OCI-LY7 (cell line): Measurements from ENCODE around the gene RPL27A. TPM values are rescaled to one million over a fixed set of nuclear protein-coding genes. Genes with fewer than 3 reads are reported as not detected.

Experiments
- BruUV-seq: library from RNA; stranded (reverse); fragments of 400-500 nt; replicated peaks from 2 replicates; lab custom pipeline; 2021; lab: Mats Ljungman, UMichigan
- CTCF ChIA-PET: fragments of 300-600 bp; sonication (Branson Sonifier 250); formaldehyde crosslinking; loops from one replicate; lab custom pipeline; 2022; ENCODE audit warnings: antibody characterized with exemption; ENCODE audit not compliant: unreplicated experiment; lab: Charles Lee
- POLR2A ChIA-PET: fragments of 300-600 bp; sonication (Branson Sonifier 250); formaldehyde crosslinking; loops from one replicate; lab custom pipeline; 2022; ENCODE audit warnings: antibody characterized with exemption; lab: Charles Lee
- DNase-seq: peaks from one replicate; pipeline ENCODE4 v3.0.0-alpha.2; 2015; ENCODE audit warnings: low spot score
- H2AFZ ChIP-seq: fragments of 200-600 bp; sonication (generic), shearing (Covaris generic); 2 replicates; pipeline ENCODE4 v1.6.1; 2014; ENCODE audit warnings: mild to moderate bottlenecking, antibody characterized with exemption, low read length, moderate library complexity
- H3K27ac ChIP-seq: fragments of 200-600 bp; sonication (generic); 2 replicates; pipeline ENCODE4 v1.5.1; 2014; ENCODE audit warnings: mixed run types, low read depth, mild to moderate bottlenecking, moderate library complexity, low read length, inconsistent platforms; ENCODE audit not compliant: poor library complexity, severe bottlenecking
- H3K36me3 ChIP-seq: fragments of 200-600 bp; sonication (generic); 2 replicates; pipeline ENCODE4 v1.6.1; 2014; ENCODE audit warnings: mild to moderate bottlenecking, antibody characterized with exemption, low read length, moderate library complexity, mixed read lengths; ENCODE audit not compliant: insufficient read depth
- H3K4me1 ChIP-seq: fragments of 200-600 bp; sonication (generic); 2 replicates; pipeline ENCODE4 v1.5.1; 2014; ENCODE audit warnings: mild to moderate bottlenecking, low read length; ENCODE audit not compliant: insufficient read depth, poor library complexity, severe bottlenecking
- H3K4me2 ChIP-seq: fragments of 200-600 bp; sonication (generic); 2 replicates; pipeline ENCODE4 v1.6.1; 2014; ENCODE audit warnings: mild to moderate bottlenecking, low read length
- H3K4me3 ChIP-seq: fragments of 200-600 bp; sonication (generic); 2 replicates; pipeline ENCODE4 v1.5.1; 2014; ENCODE audit warnings: mild to moderate bottlenecking, low read depth, low read length; ENCODE audit not compliant: poor library complexity, severe bottlenecking
- H3K79me2 ChIP-seq: fragments of 200-600 bp; sonication (generic); 2 replicates; pipeline ENCODE4 v1.6.1; 2016; ENCODE audit warnings: low read depth, mild to moderate bottlenecking, low read length, moderate library complexity, mixed read lengths; ENCODE audit not compliant: insufficient read depth
- H3K9me2 ChIP-seq: fragments of 200-600 bp; sonication (generic); 2 replicates; pipeline ENCODE4 v1.6.1; 2016; ENCODE audit warnings: mild to moderate bottlenecking, low read length, mixed read lengths; ENCODE audit not compliant: insufficient read depth
- H3K9me3 ChIP-seq: fragments of 200-600 bp; sonication (generic); 2 replicates; pipeline ENCODE4 v1.6.1; 2014; ENCODE audit warnings: mild to moderate bottlenecking, mixed run types, low read length, mixed read lengths
- H4K20me1 ChIP-seq: fragments of 200-600 bp; sonication (generic); 2 replicates; pipeline ENCODE4 v1.6.1; 2014; ENCODE audit warnings: mild to moderate bottlenecking, antibody characterized with exemption, low read length, moderate library complexity, mixed read lengths; ENCODE audit not compliant: insufficient read depth
- EZH2phosphoT487 ChIP-seq: fragments of 200-600 bp; sonication (generic); IDR thresholded peaks from 2 replicates; pipeline ENCODE4 v1.6.1; 2018; ENCODE audit warnings: low read depth, borderline replicate concordance, mild to moderate bottlenecking, mixed run types, antibody characterized with exemption, low read length, moderate library complexity, mixed read lengths
- intact Hi-C: fragments of 100-400 bp; cut with micrococcal nuclease; formaldehyde crosslinking; loops from one replicate; pipeline ENCODE4 v1.10.0; 2022; ENCODE audit not compliant: unreplicated experiment
- total RNA-seq, 2 experiments: library from RNA; depleted of rRNA in 1 of 2; stranded (reverse); fragments of >200 nt in 1 of 2; shearing (Covaris generic) in 1 of 2; gene quantifications; 2 replicates each; pipeline ENCODE4 v1.2.3, GENCODE V29; 2014 to 2022
- TF ChIP-seq, protein P1 (sequence below): fragments of 200-600 bp; sonication (generic); conservative IDR thresholded peaks from 2 replicates; pipeline ENCODE4 v1.5.1; 2014; ENCODE audit warnings: mild to moderate bottlenecking, antibody characterized with exemption, low read length, moderate library complexity, mixed read lengths

RPL27A gene
- total RNA-seq, 2 experiments from 2014 or later: 1,593 to 2,753 TPM

GRCh38 chr11:8692417-8692816 is 9.8 kb downstream of the RPL27A start:
- BruUV-seq: no TSS peak
- ChIA-PET POLR2A (no interaction called here), CTCF (no interaction called here)
- Histone ChIP-seq H3K4me2 (no peak overlapping the region), H4K20me1 (0 out of 2 replicates have a peak, but pooled peaks cover 3% of the 10 kb centered on the region), H3K9me2 (no peaks in the 10 kb centered on the region), H3K9me3 (no peaks in the 10 kb centered on the region), H3K79me2 (peaks cover 26% of the 10 kb centered on the region; the same call in 1 of the 2 replicates), H3K36me3 (peaks cover 87% of the 10 kb centered on the region), H3K4me1 (peaks cover 26% of the 10 kb centered on the region), H2AFZ (no peak overlapping the region), H3K4me3 (no peak overlapping the region), H3K27ac (no peak overlapping the region)
- intact Hi-C loops: no loop called here
- DNase-seq: no peak
- TF ChIP-seq, protein P1, sequence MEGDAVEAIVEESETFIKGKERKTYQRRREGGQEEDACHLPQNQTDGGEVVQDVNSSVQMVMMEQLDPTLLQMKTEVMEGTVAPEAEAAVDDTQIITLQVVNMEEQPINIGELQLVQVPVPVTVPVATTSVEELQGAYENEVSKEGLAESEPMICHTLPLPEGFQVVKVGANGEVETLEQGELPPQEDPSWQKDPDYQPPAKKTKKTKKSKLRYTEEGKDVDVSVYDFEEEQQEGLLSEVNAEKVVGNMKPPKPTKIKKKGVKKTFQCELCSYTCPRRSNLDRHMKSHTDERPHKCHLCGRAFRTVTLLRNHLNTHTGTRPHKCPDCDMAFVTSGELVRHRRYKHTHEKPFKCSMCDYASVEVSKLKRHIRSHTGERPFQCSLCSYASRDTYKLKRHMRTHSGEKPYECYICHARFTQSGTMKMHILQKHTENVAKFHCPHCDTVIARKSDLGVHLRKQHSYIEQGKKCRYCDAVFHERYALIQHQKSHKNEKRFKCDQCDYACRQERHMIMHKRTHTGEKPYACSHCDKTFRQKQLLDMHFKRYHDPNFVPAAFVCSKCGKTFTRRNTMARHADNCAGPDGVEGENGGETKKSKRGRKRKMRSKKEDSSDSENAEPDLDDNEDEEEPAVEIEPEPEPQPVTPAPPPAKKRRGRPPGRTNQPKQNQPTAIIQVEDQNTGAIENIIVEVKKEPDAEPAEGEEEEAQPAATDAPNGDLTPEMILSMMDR: no peak
- no peak for TF ChIP-seq EZH2phosphoT487

- H3K4me3 ChIP-seq: no peak overlapping the region
- H3K9me2 ChIP-seq: no peaks in the 10 kb centered on the region
- H3K4me1 ChIP-seq: peaks cover 20% of the 10 kb centered on the region
- POLR2A ChIA-PET: no interaction called here
- no peak overlapping the region for H3K27ac ChIP-seq
- no peak overlapping the region for H3K4me2 ChIP-seq
- no peaks in the 10 kb centered on the region for H3K9me3 ChIP-seq
- no TSS peak for BruUV-seq
- H3K36me3 ChIP-seq: peaks cover 85% of the 10 kb centered on the region
- CTCF ChIA-PET: no interaction called here
- no peak for TF ChIP-seq EZH2phosphoT487
- TF ChIP-seq, protein P1: no peak
- 0 out of 2 replicates have a peak, but pooled peaks cover 3% of the 10 kb centered on the region for H4K20me1 ChIP-seq
- peaks cover 26% of the 10 kb centered on the region; the same call in 1 of the 2 replicates for H3K79me2 ChIP-seq
- no peak for DNase-seq
- no peak overlapping the region for H2AFZ ChIP-seq
- intact Hi-C loops: no loop called here
Observed at GRCh38 chr11:8693010-8693551, 10.5 kb downstream of the RPL27A start.

DNA sequence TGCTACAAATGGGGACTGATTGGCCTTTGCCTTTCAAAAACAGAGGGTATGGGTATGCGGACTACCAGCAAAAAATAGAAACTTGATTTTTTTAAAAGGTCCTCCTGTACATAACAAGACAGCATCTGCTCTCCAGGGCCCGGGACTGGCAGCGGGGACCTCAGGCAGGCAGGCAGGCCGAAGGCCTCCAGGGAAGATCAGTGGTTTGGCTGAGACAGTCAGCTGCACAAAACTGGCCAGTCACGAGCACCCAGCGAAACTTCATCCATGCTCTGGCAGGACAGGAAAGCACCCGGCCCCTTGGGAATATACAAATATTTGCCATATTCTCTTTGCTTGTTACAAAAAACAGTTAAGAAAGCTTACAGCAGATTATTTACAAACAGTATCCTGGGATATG is 11.0 kb downstream of the RPL27A start:
- Histone ChIP-seq H3K79me2 (peaks cover 26% of the 10 kb centered on the region; the same call in 1 of the 2 replicates), H3K36me3 (peaks cover 84% of the 10 kb centered on the region), H4K20me1 (0 out of 2 replicates have a peak, but pooled peaks cover 3% of the 10 kb centered on the region), H3K27ac (no peak overlapping the region), H3K9me2 (no peaks in the 10 kb centered on the region), H3K9me3 (no peaks in the 10 kb centered on the region), H3K4me3 (no peak overlapping the region), H3K4me1 (peaks cover 15% of the 10 kb centered on the region), H3K4me2 (no peak overlapping the region), H2AFZ (no peak overlapping the region)
- CTCF ChIA-PET: no interaction called here
- POLR2A ChIA-PET: interaction anchor here (0.7 kb wide), 1 partner anchor 511 kb away, joined by 3 read pairs; no protein-coding TSS in a partner anchor
- intact Hi-C loops: no loop called here
- TF ChIP-seq, protein P1: no peak
- no peak for TF ChIP-seq EZH2phosphoT487
- DNase-seq: no peak
- no TSS peak for BruUV-seq
